Gastroesophageal sphincter (tissue), 3 donors: ENCODE results near the gene FAM13C.

Experiments used
- CTCF ChIP-seq, 4 experiments: fragments of 200-600 bp in 2 of 4; fragments of 450-650 bp in 2 of 4; sonication (generic) in 1 of 4; IDR thresholded peaks; one replicate each; pipeline ENCODE4 v1.5.1; 2017 to 2019; ENCODE audit warnings: antibody characterized with exemption in 4 of 4, mild to moderate bottlenecking in 2 of 4, moderate library complexity in 2 of 4
- EP300 ChIP-seq: sonication (generic); formaldehyde crosslinking; IDR thresholded peaks from one replicate; pipeline ENCODE4 v1.6.1; 2017; ENCODE audit warnings: antibody characterized with exemption, mild to moderate bottlenecking
- POLR2A ChIP-seq, 2 donors: fragments of 450-650 bp; IDR thresholded peaks; one replicate each; pipeline ENCODE4 v1.6.1; 2017; ENCODE audit warnings: antibody characterized with exemption in 2 of 2, mild to moderate bottlenecking in 2 of 2, moderate library complexity in 1 of 2
- POLR2AphosphoS5 ChIP-seq: sonication (generic); formaldehyde crosslinking; IDR thresholded peaks from one replicate; pipeline ENCODE4 v1.6.1; 2017; ENCODE audit warnings: antibody characterized with exemption

- TF ChIP-seq CTCF (IDR thresholded peaks at IDR 0.05) (no peak), POLR2AphosphoS5 (no peak), POLR2A (IDR thresholded peaks at IDR 0.05) (no peak), EP300 (no peak)
These were observed 74.6 kb downstream of the FAM13C start for GRCh38 chr10:59287587-59288255.
